ENCODE measurements around the gene HIPK2. TPM values are rescaled to one million over a fixed set of nuclear protein-coding genes. Genes with fewer than 3 reads are reported as not detected.

HIPK2 gene
- total and polyA plus RNA-seq, 12 donors, result 19.7 to 203 (median 127) TPM

DNA sequence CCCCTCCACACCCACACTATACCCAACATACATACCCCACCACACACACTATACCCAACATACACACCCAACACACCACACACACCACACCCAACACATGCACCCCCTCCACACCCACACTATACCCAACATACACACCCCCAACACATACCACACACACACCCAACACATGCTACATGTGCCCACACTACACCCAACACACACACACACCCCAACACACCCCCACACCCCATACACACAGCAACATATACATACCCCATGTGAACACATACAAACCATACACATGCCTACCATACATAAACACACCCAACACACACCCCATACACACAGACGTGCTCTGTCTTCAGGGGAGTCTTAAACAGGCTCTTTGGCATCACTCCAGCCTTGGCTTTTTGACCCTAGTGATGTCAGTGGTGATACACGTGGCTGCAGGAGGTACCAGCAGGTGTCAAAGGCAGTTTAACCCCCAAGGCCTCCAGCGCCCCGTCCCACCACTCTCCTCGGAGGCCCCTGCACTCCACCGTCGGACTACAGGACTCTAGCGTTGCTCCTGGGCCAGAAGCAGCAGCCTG lies 73.4 kb downstream of the HIPK2 start:
- peak in 1 of 8 donors; percentile 9 for ATAC-seq
- intact Hi-C loops (cut with DNase I), result loop anchor here in 2 of 10 donors (5.0 to 10.0 kb wide), 2 partner anchors 50 to 73 kb away; partner anchors contain the start of gene HIPK2 (in 1 of the 2)
- TF ChIP-seq, protein P1, sequence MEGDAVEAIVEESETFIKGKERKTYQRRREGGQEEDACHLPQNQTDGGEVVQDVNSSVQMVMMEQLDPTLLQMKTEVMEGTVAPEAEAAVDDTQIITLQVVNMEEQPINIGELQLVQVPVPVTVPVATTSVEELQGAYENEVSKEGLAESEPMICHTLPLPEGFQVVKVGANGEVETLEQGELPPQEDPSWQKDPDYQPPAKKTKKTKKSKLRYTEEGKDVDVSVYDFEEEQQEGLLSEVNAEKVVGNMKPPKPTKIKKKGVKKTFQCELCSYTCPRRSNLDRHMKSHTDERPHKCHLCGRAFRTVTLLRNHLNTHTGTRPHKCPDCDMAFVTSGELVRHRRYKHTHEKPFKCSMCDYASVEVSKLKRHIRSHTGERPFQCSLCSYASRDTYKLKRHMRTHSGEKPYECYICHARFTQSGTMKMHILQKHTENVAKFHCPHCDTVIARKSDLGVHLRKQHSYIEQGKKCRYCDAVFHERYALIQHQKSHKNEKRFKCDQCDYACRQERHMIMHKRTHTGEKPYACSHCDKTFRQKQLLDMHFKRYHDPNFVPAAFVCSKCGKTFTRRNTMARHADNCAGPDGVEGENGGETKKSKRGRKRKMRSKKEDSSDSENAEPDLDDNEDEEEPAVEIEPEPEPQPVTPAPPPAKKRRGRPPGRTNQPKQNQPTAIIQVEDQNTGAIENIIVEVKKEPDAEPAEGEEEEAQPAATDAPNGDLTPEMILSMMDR (IDR thresholded peaks at IDR 0.05), result no peak

DNA sequence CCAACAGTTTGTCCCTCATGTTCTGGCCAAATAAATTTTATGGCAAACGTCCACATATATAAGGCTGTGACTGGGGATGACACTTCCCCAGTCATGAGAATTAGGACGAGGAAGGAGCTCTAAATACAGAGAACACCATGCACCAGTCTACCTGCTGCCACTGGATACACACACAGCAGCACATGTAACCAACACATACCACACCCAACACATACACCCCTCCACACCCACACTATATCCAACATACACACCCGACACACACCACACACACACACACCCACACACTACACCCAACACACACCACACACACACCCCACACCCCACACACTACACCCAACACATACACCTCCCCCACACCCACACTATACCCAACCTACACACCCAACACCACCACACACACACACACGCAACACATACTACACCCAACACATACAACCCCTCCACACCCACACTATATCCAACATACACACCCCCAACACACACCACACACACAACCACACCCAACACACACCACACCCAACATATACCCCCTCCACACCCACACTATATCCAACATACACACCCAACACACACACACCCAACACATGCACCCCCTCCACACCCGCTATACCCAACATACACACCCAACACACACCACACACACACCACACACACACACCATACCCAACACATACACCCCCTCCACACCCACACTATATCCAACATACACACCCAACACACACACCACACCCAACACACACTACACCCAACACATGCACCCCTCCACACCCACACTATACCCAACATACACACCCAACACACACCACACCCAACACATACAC lies 74.1 kb downstream of the HIPK2 start:
- no peaks in the 10 kb centered on the region for H3K27me3 ChIP-seq
- no peak for DNase-seq
- no peak overlapping the region for H3K4me3 ChIP-seq
- peaks cover 0 to 65% (median 0%) of the 10 kb centered on the region in 9 donors for H3K36me3 ChIP-seq
- H3K27ac ChIP-seq, result peak overlapping the region; percentile 73 to 91 (median 84)
- WGBS, 2 donors, result 67 to 69% methylated on average over 5 of the region's 5 CpGs
- intact Hi-C loops (cut with DNase I), result loop anchor here in 2 of 10 donors (5.0 to 10.0 kb wide), 2 partner anchors 49 to 74 kb away; partner anchors contain the start of gene HIPK2 (in 1 of the 2)
- peaks cover 19 to 91% (median 64%) of the 10 kb centered on the region in 9 donors for H3K4me1 ChIP-seq
- TF ChIP-seq, protein P1 (IDR thresholded peaks at IDR 0.05), result no peak
- peak in 7 of 8 donors; percentile 10 to 79 (median 47) for ATAC-seq
- no peaks in the 10 kb centered on the region for H3K9me3 ChIP-seq

More for the DNA sequence above, 73.4 kb downstream of the HIPK2 start:
- DNase-seq, result no peak
- peaks cover 0 to 66% (median 0%) of the 10 kb centered on the region in 9 donors for H3K36me3 ChIP-seq
- WGBS, 2 donors, result 65 to 66% methylated on average over 8 of the region's 8 CpGs
- H3K9me3 ChIP-seq, result no peaks in the 10 kb centered on the region
- H3K27me3 ChIP-seq, result no peaks in the 10 kb centered on the region
- no peak overlapping the region for H3K4me3 ChIP-seq
- peak overlapping the region in 7 of 10 donors; percentile 5 to 65 (median 32) for H3K27ac ChIP-seq
- peaks cover 20 to 93% (median 71%) of the 10 kb centered on the region in 9 donors for H3K4me1 ChIP-seq

DNA sequence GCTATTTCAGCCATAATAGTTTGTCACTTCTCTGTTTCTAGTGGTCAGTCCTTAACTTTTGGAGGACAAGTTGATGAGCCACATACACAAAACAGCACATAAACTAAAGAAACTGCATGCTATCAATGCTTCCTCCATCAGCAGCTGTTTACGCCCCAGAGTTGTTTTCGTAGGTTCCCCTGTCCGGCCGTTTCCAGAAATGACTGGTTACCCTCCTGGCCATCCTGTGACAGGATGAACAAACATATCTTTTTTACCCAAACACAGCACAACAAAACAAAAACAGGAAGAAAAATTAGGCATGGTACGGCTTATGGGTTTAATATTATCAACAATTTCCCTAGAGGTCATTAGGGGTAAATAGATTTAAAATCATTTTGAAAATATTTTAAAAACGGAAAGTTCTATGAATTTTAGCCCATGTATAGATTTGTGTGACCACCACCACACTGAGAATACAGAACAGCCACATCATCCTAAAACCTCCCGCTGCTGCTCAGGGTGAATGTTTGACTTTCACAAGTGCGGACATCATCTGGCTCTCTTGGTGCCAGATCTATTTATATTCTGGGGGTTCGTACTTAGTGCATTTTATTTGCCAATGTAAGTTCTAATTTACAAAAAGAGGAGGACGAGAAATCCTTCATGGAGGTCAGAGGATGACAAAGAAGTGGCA lies 74.8 kb downstream of the HIPK2 start:
- Histone ChIP-seq H3K27ac (peak overlapping the region; percentile 73 to 91 (median 84)), H3K36me3 (peaks cover 0 to 66% (median 0%) of the 10 kb centered on the region in 9 donors), H3K27me3 (no peaks in the 10 kb centered on the region), H3K4me1 (peaks cover 16 to 83% (median 58%) of the 10 kb centered on the region in 9 donors), H3K4me3 (no peak overlapping the region), H3K9me3 (no peaks in the 10 kb centered on the region)
- no peak for DNase-seq
- peak in 7 of 8 donors; percentile 41 to 74 (median 66) for ATAC-seq
- TF ChIP-seq, protein P1 (IDR thresholded peaks at IDR 0.05), result no peak
- WGBS, 2 donors, result 34 to 36% methylated on average over 10 of the region's 10 CpGs
- intact Hi-C loops (cut with DNase I), result loop anchor here in 2 of 10 donors (5.0 to 10.0 kb wide), 2 partner anchors 48 to 74 kb away; partner anchors contain the start of gene HIPK2 (in 1 of the 2)

DNA sequence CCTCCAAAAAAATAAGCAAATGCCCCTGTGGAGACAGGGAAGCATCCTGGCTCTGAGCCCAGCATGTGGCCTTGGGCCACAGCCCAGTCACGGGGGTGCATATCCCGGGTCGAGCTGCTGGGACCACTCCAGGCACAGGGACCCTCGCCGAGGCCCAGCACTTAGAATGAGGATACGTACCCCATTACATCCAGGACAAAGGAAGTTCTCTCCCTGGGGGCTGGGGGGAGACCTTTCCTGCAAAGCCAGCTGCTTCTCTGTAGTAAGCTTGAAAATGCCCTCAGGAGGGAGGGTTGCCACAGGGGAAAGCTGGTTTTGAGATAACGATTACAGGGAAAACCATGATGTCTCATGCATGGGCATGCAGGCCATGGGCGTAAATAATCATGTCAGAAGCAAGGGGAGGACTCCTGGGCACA lies 75.5 kb downstream of the HIPK2 start:
- ATAC-seq (peak; percentile 2 to 58 (median 38)), DNase-seq (no peak)
- 9 to 17% methylated on average over 8 of the region's 8 CpGs for WGBS, 2 donors
- Histone ChIP-seq H3K36me3 (peaks cover 0 to 65% (median 0%) of the 10 kb centered on the region in 9 donors), H3K27ac (peak overlapping the region; percentile 73 to 91 (median 84)), H3K4me1 (peaks cover 16 to 79% (median 58%) of the 10 kb centered on the region in 9 donors), H3K4me3 (no peak overlapping the region), H3K9me3 (no peaks in the 10 kb centered on the region), H3K27me3 (no peaks in the 10 kb centered on the region)
- TF ChIP-seq, protein P1 (IDR thresholded peaks at IDR 0.05), result no peak
- intact Hi-C loops (cut with DNase I), result loop anchor here in 2 of 10 donors (5.0 to 10.0 kb wide), 2 partner anchors 48 to 75 kb away; partner anchors contain the start of gene HIPK2 (in 1 of the 2)
